WI38 (cell line): ENCODE measurements around the gene PPL.

Experiments
- H3K4me3 ChIP-seq: 2 replicates; pipeline ENCODE4 v1.5.1; 2011; ENCODE audit warnings: low read depth, mild to moderate bottlenecking, control low read depth, low read length
- TF ChIP-seq, protein P1 (sequence below): IDR thresholded peaks from 2 replicates; pipeline ENCODE4 v1.5.1; 2012; ENCODE audit warnings: low read depth, mild to moderate bottlenecking, control low read depth, low read length

PPL gene

GRCh38 chr16:4888428-4889135, 48.4 kb downstream of the PPL start:
- TF ChIP-seq, protein P1, sequence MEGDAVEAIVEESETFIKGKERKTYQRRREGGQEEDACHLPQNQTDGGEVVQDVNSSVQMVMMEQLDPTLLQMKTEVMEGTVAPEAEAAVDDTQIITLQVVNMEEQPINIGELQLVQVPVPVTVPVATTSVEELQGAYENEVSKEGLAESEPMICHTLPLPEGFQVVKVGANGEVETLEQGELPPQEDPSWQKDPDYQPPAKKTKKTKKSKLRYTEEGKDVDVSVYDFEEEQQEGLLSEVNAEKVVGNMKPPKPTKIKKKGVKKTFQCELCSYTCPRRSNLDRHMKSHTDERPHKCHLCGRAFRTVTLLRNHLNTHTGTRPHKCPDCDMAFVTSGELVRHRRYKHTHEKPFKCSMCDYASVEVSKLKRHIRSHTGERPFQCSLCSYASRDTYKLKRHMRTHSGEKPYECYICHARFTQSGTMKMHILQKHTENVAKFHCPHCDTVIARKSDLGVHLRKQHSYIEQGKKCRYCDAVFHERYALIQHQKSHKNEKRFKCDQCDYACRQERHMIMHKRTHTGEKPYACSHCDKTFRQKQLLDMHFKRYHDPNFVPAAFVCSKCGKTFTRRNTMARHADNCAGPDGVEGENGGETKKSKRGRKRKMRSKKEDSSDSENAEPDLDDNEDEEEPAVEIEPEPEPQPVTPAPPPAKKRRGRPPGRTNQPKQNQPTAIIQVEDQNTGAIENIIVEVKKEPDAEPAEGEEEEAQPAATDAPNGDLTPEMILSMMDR = no peak
- H3K4me3 ChIP-seq = no peak overlapping the region

GRCh38 chr16:4886151-4886550, 50.8 kb downstream of the PPL start:
- no peak overlapping the region for H3K4me3 ChIP-seq
- TF ChIP-seq, protein P1 = no peak

- TF ChIP-seq, protein P1 = no peak
- no peak overlapping the region for H3K4me3 ChIP-seq
Observed at GRCh38 chr16:4884972-4885874, 51.7 kb downstream of the PPL start.

DNA sequence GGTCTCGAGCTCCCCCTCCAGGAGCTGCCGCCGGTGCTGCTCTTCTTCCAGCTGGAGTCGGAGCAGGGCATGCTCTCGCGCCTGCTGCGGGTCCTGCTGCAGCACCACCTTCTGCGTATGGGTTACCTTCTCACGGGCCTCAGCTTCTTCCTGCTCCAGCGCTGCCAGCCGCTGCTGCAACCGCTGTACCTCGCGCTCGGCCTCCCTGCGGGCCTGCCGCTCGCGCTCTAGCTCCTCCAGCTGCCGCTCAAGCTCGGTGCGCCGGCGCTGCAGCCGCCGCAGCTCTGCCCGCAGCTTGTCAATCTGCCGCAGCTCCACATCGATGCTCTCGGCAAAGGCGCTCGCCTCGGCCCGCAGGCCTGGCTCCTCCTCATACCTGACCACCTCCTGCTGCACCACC, 52.7 kb downstream of the PPL start:
- TF ChIP-seq, protein P1 = no peak
- H3K4me3 ChIP-seq = no peak overlapping the region

DNA sequence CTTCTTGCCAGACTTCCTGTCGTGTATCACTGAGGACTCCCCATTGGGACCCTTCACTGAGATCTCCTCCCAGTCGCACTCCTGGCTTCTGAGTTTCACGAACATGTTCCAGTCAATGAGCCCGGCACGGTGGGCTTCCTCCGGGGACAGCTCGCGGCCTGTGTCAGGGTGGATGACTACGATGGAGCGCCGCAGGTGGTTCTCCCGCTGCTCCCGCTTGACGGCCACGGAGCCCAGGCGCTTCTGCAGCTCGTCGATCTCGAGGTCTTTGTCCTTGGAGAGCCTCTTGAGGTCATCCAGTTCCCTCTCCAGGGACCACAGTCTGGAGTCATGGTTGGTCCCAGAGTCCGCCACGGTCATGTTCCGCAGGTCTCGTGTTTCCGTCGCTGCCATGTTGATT, 53.4 kb downstream of the PPL start:
- TF ChIP-seq, protein P1 = no peak
- H3K4me3 ChIP-seq = no peak overlapping the region

DNA sequence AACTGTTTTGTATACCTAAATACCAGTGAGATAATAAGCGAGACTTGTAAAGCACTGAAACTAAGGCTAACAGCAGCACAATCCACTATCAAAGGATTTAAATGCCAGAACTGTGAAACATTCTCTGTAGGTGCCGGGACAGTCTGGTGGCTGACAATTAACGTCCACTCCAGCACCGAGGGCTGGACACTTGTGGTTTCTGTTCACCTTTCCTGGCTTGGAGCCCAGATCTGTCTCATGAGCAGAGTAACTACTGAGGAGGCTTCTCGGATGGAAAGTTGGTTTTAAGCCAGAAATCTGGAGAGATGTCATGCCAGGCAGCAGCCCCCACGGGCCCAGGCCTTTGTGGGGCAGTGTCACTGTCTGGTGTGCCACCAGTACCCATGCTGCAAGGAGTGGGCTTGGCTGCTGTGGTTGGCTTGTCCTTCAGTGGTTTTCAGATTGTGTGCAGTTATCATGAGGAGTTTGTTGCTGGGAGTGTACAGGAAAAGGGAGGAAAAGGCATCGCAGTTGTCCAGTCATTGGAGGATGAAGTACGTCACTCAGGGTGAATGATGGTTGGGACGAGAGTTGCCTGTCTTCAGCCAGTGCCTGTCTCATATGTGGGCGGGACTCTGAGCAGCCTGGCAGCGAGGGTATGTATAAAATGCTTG, 54.2 kb downstream of the PPL start:
- TF ChIP-seq, protein P1 = no peak
- no peak overlapping the region for H3K4me3 ChIP-seq
